HG02884 (cell line): ENCODE data around the gene C2orf72.
"Not testable (repeated sequence)": the region's sequence is repeated elsewhere in the genome, so short reads cannot be mapped to it uniquely, and the experiment has no call there.

Experiments used
- ATAC-seq: cut with Tn5 transposase; IDR thresholded peaks from one replicate; pipeline ENCODE4 v1.9.1; 2021; ENCODE audit warnings: mild to moderate bottlenecking, moderate library complexity; ENCODE audit not compliant: unreplicated experiment

Gene C2orf72

GRCh38 chr2:231013820-231014219 lies 23.5 kb upstream of the C2orf72 start:
- ATAC-seq = no peak

- no peak for ATAC-seq
These were observed 21.8 kb upstream of the C2orf72 start for GRCh38 chr2:231015478-231015877.

DNA sequence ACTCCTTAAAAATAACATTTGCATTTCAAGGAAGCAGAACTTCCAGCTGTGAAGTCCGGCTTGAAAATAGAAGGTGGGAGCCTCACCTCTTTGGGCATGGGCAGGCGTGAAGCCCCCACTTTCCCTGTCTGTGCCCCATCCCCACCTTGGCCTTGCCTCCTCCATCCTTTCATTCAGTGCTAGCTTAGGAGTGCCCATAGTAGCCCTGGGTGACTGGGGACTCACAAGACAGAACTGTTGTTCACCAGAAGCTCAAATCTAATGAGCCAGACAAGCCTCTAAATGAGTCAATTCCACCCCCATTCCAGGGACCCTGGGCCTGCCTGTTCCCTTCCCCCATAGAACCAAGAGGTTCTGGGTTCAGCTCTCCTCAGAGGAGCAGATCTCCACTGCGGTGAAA lies 21.4 kb upstream of the C2orf72 start:
- no peak for ATAC-seq

- no peak for ATAC-seq
These were observed 20.6 kb upstream of the C2orf72 start for GRCh38 chr2:231016566-231017230.

- no peak for ATAC-seq
These were observed 20.1 kb upstream of the C2orf72 start for GRCh38 chr2:231017231-231017598.

DNA sequence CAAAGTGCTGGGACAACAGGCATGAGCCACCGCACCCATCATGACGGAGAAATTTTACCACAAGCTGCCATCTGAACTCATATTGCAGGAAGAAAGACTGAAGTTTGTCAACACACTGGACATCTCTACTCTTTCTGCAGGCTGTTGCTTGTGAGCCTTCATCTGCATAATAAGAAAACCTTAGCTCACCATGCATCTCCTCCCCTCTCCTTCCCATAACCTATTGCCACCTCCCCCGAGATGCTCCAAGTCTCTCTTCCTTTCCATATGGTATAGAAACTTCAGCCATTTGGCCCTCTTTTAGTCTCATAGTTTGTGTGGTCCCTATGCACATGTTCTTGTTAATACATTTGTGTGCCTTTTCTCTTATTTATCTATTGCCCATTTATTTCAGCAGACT lies 19.1 kb upstream of the C2orf72 start:
- no peak for ATAC-seq

DNA sequence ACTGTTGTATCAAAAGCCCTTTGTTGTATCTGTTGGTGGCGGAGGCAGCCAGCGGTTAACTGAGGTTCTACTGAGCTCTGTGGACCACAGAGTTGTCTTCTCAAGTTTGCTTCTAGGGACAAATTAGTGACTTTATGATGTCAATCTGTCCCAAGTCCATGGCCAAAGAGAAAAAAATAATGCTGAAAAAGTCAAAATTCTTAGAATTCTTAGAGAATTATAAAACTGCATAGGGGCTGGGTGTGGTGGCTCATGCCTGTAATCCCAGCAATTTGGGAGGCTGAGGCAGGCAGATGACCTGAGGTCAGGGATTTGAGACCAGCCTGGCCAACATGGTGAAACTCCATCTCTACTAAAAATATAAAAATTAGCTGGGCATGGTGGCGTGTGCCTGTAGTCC lies 12.3 kb upstream of the C2orf72 start:
- ATAC-seq = not testable (repeated sequence)

DNA sequence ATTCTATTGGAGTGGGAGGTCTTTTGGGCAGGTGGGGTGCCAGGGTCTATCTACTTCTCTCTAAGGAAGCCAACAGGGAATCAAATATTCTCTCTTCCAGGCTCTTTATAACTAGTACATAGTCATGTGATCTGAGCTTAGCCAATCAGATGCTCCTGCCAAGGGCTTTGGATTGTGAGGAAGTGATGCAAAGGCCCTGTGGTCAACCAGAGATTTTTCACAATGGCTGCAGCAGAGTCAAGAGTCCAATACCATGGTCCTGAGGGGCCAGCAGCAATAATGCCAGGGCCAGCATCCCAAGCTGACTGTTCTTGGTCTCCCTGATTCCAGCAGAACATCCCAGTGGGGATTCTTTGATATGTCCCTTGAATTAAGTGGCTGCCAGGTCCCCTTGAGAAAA lies 8.4 kb upstream of the C2orf72 start:
- no peak for ATAC-seq

GRCh38 chr2:231029563-231029962 lies 7.8 kb upstream of the C2orf72 start:
- no peak for ATAC-seq

DNA sequence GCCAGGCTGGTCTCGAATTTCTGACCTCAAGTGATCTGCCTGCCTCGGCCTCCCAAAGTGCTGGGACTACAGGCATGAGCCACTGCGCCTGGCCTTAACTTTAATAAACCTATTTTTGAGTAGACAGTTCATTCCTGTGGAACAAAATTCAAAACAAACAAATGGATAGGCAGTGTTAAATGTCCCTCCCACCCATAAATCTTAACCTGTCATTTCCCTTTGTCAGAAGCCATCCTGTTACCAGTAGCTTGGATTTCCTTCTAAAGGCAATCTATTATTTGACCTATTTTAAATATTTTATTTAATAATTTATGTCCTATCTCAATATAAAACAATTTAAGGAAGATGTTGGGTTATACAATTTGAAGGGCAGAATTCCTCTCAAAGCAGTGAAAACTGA lies 6.6 kb upstream of the C2orf72 start:
- ATAC-seq = no peak

DNA sequence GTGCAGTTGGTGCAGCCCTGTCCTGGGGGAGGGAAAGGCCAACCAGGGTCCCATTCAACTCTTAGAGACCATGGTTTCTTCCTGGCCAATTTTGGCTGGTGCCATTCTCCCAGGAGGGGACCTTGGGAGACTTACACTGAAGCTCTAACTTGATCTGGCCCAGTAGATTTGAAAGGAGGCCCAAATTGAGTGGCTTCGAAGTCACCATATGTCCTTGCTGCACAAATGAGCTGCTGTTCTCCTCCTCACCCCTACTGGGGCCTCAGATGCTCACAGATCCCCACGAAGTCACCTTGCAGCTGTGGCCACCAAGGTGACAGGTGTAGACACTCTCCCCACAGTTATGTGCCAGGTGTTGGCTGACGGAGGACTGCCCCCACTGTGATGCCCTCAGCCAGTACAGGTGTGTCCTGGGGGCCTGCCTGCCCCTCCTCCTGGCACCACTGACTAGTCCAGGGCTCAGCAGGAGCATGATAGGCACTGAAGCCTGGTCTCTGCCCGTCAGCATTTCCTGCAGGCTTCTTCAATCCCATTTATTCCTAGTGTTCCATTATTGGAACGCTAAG lies 4.7 kb upstream of the C2orf72 start:
- no peak for ATAC-seq

DNA sequence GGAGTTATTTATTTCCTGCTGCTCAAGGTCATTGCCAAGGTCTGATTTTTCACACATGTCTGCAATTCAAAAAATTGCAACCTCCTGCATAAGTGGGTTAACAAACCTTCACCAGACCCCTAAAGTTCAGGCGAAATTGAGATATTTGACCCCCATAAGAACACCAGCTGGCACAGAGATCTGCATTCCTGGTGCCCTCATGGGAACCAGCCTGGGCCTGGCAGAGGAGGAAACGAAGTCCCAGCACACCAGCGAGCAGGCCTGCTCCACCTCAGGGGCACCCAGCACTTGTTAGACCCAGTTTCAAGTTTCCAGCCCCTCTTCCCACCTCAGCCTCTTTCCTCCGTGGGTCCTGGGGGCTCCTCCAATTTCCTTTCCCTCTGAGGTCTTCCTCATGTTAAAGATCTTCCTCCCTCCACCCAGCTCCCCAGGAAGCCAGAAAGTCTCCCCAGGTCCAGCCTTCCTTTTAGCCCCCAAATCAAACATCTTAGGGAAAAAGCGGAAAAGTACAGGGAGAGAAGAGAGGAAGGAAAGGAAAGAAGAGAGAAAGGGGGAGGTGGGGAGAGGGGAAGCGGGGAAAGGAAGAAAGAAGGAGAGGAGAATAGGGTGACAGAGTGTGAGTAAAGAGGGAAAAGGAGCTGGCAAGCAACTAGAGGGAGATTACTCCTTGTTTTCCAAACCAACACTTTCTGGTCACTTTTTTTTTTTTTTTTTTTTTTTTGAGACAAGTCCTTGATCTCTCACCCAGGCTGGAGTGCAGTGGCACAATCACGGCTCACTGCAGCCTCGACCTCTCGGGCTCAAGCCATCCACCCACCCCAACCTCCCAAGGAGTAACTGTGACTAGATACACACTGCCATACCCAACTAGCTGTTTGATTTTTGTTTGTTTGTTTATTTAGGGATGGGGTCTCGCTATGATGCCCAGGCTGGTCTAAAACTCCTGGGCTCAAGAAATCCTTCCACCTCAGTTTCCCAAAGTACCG lies 3.9 kb upstream of the C2orf72 start:
- ATAC-seq = no peak

DNA sequence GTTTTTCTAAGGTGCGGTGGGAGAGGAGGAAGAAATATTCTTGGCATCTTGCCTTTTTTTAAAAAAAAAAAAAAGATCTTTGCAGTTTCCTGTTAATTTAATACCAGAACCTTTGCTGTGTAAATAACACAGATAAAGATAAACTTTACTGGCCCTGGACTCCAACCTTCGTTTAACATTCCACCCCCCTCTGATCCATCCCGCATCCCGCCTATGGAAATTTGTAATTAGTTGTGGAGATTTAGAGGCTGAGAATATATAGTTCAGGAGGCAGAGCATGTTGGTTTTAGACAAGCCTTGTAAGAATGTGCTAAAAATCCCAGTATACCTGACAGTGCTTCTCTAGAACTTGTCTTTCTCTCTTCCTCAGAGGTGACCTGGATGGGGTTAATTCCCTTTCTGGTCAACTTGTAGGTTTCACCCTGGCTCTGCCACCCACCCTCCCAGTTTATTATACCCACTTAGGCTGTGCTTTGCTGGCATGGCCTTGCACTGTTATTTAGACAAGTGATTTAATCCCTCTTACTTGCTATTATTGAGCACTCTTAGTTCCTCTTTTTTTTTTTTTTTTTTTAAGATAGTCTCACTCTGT lies 2.9 kb upstream of the C2orf72 start:
- no peak for ATAC-seq

DNA sequence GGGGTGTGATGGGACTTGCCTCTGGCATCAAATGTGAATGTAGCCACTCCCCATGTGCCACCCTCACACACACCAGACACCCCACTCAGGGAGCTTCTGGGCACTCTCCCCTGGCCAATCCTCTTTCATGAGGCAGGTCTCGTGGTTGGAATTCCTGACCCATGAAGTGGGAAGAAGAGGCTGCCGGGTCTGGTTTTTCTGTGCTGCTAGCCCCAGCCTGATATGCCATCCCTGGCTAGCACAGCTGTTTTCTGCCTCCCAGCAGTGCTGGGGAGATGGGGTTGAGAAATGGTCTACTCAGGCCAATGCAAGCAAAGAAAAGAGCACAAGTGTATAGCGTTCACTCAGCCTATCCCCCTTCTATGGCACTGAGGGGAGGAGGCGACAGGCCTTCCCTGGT lies 1.2 kb upstream of the C2orf72 start:
- no peak for ATAC-seq

GRCh38 chr2:231036578-231037106 lies 681 bp upstream of the C2orf72 start:
- ATAC-seq = no peak

- no peak for ATAC-seq
These were observed 584 bp downstream of the C2orf72 start for GRCh38 chr2:231037731-231038482.

DNA sequence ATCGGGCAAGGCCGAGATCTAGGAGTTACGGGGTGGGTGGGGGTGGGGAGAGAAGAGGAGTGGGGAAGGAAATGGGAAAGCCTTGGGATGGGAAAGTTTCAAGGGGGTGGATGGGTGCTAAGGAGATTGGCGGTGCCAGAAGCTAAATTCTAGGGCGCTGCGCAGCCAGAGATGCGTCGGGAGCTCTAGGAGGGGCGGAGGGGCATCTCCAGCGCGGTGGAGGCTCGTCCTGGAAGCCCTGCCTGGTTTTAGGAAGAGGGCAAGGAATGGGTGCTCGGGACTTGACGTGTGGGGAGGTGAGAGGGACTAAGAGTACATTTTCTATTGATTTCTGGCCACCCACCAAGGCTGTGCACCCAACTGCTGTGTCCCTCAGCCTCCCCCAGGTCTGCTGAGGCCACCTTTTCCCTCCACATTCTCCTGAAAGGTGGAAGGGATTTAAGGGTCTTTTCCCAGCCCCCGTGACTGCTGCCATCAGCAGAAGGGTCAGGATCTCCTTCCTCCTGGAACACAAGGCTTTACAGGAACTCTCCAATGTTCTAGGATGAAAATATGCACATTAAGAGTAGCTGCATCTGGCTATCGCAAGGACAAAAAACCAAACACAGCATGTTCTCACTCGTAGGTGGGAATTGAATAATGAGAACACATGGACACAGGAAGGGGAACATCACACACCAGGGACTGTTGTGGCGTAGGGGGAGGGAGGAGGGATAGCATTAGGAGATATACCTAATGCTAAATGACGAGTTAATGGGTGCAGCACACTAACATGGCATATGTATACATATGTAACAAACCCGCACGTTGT lies 1.4 kb downstream of the C2orf72 start:
- no peak for ATAC-seq

DNA sequence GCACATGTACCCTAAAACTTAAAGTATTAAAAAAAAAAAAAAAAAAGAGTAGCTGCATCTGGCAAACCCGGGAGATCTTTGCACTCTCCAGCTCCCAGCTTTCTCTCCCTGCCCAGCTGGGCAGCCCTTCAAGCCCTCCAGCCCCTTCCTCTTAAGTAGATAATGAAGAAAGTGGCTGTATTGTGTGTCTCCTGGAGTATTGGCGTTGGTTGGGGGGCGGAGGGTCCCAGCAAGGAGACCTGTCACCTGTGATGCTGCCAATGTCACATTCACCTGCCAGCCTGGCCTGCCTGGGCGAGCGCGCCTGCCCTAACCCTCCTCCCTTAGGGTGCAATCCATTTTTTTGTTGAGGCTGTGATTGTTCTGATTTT lies 2.0 kb downstream of the C2orf72 start:
- ATAC-seq = no peak

GRCh38 chr2:231039821-231040364 lies 2.6 kb downstream of the C2orf72 start:
- ATAC-seq = no peak
